Measurements from ENCODE around the gene WSCD2.

Gene WSCD2

DNA sequence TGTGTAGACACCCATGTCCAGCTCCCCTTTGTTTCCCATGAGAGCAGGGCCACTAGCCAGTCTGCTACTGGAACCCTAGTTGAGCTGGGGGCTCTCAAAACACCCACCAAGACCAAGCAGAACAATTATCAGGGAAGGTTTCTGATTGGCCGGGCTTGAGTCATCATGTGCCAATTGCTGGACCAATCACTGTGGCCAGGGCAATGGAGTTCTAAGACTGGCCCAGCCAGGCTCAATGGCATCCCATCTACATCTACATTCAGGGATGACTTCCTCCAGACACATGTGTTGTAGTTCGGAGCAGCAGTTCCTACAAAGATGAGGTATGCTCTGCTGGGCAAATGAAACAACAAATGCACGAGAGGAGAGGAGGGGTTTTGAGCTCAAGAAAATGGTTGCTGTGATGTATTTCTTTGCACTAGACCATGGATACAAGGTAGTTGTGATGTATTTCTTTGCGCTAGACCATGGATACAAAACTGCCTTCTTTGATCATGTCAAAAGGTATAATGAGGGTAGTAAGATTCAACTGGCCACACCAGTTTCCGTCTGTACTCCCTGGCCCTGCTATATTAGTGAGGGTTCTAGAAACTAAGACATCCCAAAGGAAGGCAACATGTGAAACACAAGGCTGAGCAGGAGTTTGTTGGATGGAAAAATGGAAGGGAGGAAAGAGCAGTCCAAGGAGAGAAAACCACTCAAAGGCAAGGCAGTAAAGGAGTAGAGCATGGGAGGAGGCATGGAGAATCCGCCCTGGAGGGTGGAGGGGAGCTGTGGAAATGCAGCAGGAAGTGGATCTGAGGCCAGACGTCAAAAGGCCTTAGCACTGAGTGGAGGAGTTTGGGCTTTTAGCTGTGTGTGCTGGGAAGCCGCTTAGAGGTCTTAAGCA, 8.9 kb upstream of the WSCD2 start:
- no peak overlapping the region for H3K4me3 ChIP-seq (ENCODE audit: low read depth, low read length)
- TF ChIP-seq, protein P1, sequence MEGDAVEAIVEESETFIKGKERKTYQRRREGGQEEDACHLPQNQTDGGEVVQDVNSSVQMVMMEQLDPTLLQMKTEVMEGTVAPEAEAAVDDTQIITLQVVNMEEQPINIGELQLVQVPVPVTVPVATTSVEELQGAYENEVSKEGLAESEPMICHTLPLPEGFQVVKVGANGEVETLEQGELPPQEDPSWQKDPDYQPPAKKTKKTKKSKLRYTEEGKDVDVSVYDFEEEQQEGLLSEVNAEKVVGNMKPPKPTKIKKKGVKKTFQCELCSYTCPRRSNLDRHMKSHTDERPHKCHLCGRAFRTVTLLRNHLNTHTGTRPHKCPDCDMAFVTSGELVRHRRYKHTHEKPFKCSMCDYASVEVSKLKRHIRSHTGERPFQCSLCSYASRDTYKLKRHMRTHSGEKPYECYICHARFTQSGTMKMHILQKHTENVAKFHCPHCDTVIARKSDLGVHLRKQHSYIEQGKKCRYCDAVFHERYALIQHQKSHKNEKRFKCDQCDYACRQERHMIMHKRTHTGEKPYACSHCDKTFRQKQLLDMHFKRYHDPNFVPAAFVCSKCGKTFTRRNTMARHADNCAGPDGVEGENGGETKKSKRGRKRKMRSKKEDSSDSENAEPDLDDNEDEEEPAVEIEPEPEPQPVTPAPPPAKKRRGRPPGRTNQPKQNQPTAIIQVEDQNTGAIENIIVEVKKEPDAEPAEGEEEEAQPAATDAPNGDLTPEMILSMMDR (IDR thresholded peaks at IDR 0.05; ENCODE audit: control insufficient read depth, extremely low read depth, insufficient read depth), result no peak
- no peak for DNase-seq (ENCODE audit: low read depth)

DNA sequence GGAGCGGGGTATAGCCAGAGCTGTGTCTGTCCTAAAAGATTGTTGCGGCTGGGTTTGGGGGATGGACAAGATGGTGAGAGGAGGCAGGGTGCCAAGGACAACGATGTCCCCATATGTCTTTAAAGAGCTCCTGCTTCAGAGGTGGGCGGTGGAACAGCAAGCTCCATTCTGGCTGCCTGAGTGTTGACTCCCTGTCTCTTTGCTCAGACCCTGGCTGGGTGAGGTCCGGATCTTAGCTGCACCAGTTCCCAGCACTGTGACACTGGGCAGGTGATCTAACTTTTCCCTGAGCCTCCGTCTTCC, 8.3 kb upstream of the WSCD2 start:
- no peak for DNase-seq (ENCODE audit: low read depth)
- no peak overlapping the region for H3K4me3 ChIP-seq (ENCODE audit: low read depth, low read length)
- TF ChIP-seq, protein P1 (IDR thresholded peaks at IDR 0.05; ENCODE audit: control insufficient read depth, extremely low read depth, insufficient read depth), result no peak

DNA sequence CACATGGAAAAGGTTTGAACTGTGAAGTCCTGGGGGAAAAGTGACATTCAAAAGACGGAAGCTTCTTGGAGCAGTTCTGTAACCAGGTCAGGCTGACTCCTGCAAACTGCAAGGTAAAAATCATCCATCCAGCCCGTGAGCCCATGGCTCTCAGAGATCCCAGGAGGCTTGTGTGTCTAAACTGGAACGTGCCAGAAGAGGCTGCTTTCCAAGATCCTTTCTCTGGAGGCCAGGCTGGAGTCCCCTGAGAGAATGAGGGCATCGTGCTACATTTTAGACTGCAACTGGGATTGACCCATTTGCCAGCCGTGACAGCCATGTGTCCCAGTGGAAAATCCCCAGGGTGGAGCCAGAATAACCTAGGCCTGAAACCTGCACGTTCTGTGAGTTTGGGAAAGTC, 7.8 kb upstream of the WSCD2 start:
- DNase-seq (ENCODE audit: low read depth), result no peak
- no peak overlapping the region for H3K4me3 ChIP-seq (ENCODE audit: low read depth, low read length)
- TF ChIP-seq, protein P1 (IDR thresholded peaks at IDR 0.05; ENCODE audit: control insufficient read depth, extremely low read depth, insufficient read depth), result no peak

DNA sequence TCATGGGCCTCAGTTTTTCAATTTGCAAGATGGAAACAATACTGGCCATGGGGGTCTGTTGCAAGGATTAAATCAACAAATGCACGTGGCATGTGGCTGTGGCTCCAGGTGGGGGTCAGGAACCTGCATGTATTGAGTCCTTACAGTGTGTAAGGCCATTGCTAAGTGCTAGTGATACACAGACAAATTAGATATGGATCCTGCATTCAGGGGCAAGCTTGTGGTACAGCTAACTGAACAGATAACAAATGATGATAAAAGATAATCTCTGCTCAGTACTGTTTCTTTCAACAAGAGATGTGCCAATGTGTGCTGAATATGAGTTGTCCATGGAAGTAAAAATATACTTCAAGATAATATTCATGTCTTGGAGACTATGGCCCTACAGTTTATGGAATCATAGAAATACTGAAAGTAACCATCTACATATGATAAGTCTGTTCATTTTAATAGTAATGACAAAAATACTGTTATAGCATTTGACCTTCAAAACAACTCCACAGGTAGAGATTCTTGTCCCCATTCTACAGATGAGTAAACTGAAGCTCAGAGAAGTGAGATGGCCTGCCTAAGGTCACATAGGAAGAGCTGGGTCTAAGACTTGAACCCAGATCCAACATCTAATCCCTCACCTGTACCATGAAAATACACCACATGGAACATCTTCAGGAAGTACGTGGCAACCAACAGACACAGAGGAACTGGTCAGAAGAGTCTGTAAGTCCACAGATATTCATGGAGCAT, 7.2 kb upstream of the WSCD2 start:
- DNase-seq (ENCODE audit: low read depth), result no peak
- no peak overlapping the region for H3K4me3 ChIP-seq (ENCODE audit: low read depth, low read length)
- TF ChIP-seq, protein P1 (IDR thresholded peaks at IDR 0.05; ENCODE audit: control insufficient read depth, extremely low read depth, insufficient read depth), result no peak

DNA sequence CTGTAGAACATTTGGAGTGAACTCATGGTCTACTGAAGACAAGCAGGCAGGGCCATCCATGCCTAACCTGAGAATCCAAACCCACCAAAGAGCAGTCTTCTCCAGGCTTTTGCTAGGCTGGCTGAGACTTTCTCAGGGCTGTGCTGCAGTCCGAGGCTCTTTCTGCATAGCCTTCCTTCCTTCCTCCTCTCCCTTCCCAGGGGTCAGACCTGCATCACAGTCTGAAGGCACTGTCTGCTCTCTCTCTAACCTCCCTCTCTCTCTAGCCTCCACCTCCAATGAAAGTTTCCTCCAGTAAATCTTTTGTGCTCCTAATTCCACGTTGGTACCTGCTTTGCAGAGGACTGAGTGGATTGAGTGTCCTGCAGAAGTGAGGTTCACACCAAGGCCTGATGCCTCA, 6.4 kb upstream of the WSCD2 start:
- DNase-seq (ENCODE audit: low read depth), result no peak
- H3K4me3 ChIP-seq (ENCODE audit: low read depth, low read length), result no peak overlapping the region
- TF ChIP-seq, protein P1 (IDR thresholded peaks at IDR 0.05; ENCODE audit: control insufficient read depth, extremely low read depth, insufficient read depth), result no peak

DNA sequence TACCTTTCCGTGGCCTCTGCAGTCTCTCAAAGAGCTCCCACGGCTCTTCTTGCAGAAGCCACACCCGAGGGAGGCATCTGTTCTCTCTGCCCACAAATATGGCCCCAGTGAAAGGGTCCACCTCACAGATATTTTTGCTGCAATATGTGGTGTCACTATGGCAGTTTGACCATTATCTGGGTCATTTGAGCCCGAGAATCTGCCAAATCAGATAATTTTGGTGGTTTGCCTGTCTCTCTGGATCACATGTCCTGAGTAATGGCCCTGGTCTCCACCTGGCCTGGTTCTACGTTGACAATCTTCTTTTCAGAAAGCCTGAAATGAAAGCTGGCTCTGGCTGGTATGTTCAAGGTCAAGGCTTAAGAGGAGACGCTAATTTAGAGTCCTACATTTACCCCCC, 5.7 kb upstream of the WSCD2 start:
- no peak overlapping the region for H3K4me3 ChIP-seq (ENCODE audit: low read depth, low read length)
- DNase-seq (ENCODE audit: low read depth), result no peak
- TF ChIP-seq, protein P1 (IDR thresholded peaks at IDR 0.05; ENCODE audit: control insufficient read depth, extremely low read depth, insufficient read depth), result no peak

All from LNCaP clone FGC (cell line).